GM21717 (cell line): ENCODE measurements around the gene ZDHHC16.

Experiments
- ATAC-seq: cut with Tn5 transposase; IDR thresholded peaks from one replicate; pipeline ENCODE4 v1.9.1; 2021; ENCODE audit warnings: mild to moderate bottlenecking, moderate library complexity; ENCODE audit not compliant: unreplicated experiment

ZDHHC16 gene

GRCh38 chr10:97506199-97506991 is 60.4 kb downstream of the ZDHHC16 start:
- ATAC-seq: no peak
